Measurements from ENCODE around the gene CHST8. TPM values are rescaled to one million over a fixed set of nuclear protein-coding genes. Genes with fewer than 3 reads are reported as not detected.

Gene CHST8
- total and polyA plus RNA-seq, 4 donors: 0.09 to 0.67 (median 0.24) TPM

DNA sequence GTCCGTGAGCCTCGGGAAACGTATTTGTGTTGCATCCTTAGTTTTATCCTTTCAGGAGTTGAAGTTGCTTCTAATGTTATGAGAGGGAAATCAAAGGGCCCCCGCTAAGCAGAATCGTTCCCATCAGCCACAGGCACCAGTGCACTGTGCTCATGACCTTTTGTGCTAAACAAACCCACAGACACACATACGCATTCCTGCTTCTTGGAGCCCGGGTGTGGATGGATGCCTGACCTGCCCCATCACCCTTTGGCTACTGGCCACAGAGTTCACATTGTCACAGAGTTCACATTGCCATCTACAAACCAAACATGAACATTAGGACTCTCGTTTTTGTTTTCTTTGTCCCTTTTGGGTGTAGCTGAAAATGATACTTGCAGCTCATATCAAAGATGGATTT is 47.2 kb downstream of the CHST8 start:
- Histone ChIP-seq H3K27me3 (ENCODE audit: control insufficient read depth in 3 of 3, insufficient read depth in 3 of 3, low read length in 2 of 3) (peaks cover 0 to 4% (median 0%) of the 10 kb centered on the region in 3 donors), H3K4me1 (ENCODE audit: control insufficient read depth in 5 of 5, insufficient read depth in 5 of 5, low read length in 5 of 5) (no peaks in the 10 kb centered on the region), H3K27ac (ENCODE audit: low read depth in 1 of 2, low read length in 1 of 2) (no peak overlapping the region), H3K9ac (ENCODE audit: insufficient read depth in 1 of 2, low read length in 2 of 2) (no peak overlapping the region), H3K9me3 (ENCODE audit: control insufficient read depth in 4 of 4, insufficient read depth in 3 of 4, low read length in 3 of 4) (no peaks in the 10 kb centered on the region), H3K4me3 (no peak overlapping the region), H3K36me3 (ENCODE audit: control insufficient read depth in 4 of 4, insufficient read depth in 4 of 4, low read length in 4 of 4) (no peaks in the 10 kb centered on the region)
- ATAC-seq (ENCODE audit: insufficient read depth, low FRiP score) (no peak), DNase-seq (no peak)
- TF ChIP-seq, protein P1, sequence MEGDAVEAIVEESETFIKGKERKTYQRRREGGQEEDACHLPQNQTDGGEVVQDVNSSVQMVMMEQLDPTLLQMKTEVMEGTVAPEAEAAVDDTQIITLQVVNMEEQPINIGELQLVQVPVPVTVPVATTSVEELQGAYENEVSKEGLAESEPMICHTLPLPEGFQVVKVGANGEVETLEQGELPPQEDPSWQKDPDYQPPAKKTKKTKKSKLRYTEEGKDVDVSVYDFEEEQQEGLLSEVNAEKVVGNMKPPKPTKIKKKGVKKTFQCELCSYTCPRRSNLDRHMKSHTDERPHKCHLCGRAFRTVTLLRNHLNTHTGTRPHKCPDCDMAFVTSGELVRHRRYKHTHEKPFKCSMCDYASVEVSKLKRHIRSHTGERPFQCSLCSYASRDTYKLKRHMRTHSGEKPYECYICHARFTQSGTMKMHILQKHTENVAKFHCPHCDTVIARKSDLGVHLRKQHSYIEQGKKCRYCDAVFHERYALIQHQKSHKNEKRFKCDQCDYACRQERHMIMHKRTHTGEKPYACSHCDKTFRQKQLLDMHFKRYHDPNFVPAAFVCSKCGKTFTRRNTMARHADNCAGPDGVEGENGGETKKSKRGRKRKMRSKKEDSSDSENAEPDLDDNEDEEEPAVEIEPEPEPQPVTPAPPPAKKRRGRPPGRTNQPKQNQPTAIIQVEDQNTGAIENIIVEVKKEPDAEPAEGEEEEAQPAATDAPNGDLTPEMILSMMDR (IDR thresholded peaks at IDR 0.05; ENCODE audit: control extremely low read depth, extremely low read depth): no peak
- WGBS, 2 donors: 60 to 77% methylated on average over 8 of the region's 8 CpGs

DNA sequence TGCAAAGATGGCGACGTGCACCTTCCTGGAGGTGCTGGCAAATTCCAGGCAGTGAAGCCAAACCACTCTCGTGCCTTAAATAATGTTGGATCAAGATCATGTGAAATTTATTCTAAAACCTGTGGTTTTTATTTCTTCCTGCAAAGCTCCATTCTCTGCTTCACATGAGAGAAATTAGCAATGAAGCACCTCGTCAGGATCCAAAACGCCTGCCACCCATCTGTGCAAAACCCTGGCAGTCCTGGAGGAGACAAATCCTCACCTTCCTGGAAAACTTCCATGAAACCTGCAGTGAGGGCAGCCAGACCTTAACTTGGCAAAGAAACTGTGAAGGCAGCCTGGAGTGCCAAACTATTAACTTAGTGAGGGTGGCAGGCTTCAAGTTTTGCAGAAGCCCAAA is 47.6 kb downstream of the CHST8 start:
- WGBS, 2 donors: 85 to 92% methylated on average over 5 of the region's 5 CpGs
- Histone ChIP-seq H3K9ac (ENCODE audit: insufficient read depth in 1 of 2, low read length in 2 of 2) (no peak overlapping the region), H3K9me3 (ENCODE audit: control insufficient read depth in 4 of 4, insufficient read depth in 3 of 4, low read length in 3 of 4) (no peaks in the 10 kb centered on the region)

DNA sequence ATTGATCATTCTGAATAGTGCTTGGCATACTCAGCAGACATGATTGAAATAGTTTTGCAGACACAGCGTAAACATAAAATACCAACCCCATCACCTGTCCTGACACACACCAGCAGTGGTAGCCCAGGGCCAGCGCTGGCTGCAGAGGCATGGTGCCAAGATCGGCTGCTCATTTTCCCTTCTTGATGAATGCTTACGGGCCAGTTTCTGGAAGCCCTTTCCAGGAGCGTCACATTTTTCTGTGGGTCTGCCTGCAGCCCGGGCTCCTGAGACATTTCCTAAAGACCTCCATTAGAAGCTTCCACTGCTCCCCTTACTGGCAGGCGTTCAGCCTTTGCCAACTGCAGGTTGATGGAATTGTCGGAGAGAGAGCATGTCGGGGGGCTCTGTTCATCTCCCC is 48.6 kb downstream of the CHST8 start:
- ATAC-seq (ENCODE audit: insufficient read depth, low FRiP score) (no peak), DNase-seq (no peak)
- Histone ChIP-seq H3K9me3 (ENCODE audit: control insufficient read depth in 4 of 4, insufficient read depth in 3 of 4, low read length in 3 of 4) (no peaks in the 10 kb centered on the region), H3K4me1 (ENCODE audit: control insufficient read depth in 5 of 5, insufficient read depth in 5 of 5, low read length in 5 of 5) (no peaks in the 10 kb centered on the region), H3K27me3 (ENCODE audit: control insufficient read depth in 3 of 3, insufficient read depth in 3 of 3, low read length in 2 of 3) (peaks cover 0 to 4% (median 0%) of the 10 kb centered on the region in 3 donors), H3K36me3 (ENCODE audit: control insufficient read depth in 4 of 4, insufficient read depth in 4 of 4, low read length in 4 of 4) (no peaks in the 10 kb centered on the region), H3K4me3 (no peak overlapping the region), H3K9ac (ENCODE audit: insufficient read depth in 1 of 2, low read length in 2 of 2) (no peak overlapping the region), H3K27ac (ENCODE audit: low read depth in 1 of 2, low read length in 1 of 2) (no peak overlapping the region)
- 79 to 83% methylated on average over 9 of the region's 9 CpGs for WGBS, 2 donors
- TF ChIP-seq, protein P1 (IDR thresholded peaks at IDR 0.05; ENCODE audit: control extremely low read depth, extremely low read depth): no peak

More for the DNA sequence above, 47.6 kb downstream of the CHST8 start:
- TF ChIP-seq, protein P1 (IDR thresholded peaks at IDR 0.05; ENCODE audit: control extremely low read depth, extremely low read depth): no peak
- no peaks in the 10 kb centered on the region for H3K4me1 ChIP-seq (ENCODE audit: control insufficient read depth in 5 of 5, insufficient read depth in 5 of 5, low read length in 5 of 5)
- no peak overlapping the region for H3K4me3 ChIP-seq
- H3K27me3 ChIP-seq (ENCODE audit: control insufficient read depth in 3 of 3, insufficient read depth in 3 of 3, low read length in 2 of 3): peaks cover 0 to 4% (median 0%) of the 10 kb centered on the region in 3 donors
- DNase-seq: no peak
- no peak for ATAC-seq (ENCODE audit: insufficient read depth, low FRiP score)
- no peak overlapping the region for H3K27ac ChIP-seq (ENCODE audit: low read depth in 1 of 2, low read length in 1 of 2)
- no peaks in the 10 kb centered on the region for H3K36me3 ChIP-seq (ENCODE audit: control insufficient read depth in 4 of 4, insufficient read depth in 4 of 4, low read length in 4 of 4)

DNA sequence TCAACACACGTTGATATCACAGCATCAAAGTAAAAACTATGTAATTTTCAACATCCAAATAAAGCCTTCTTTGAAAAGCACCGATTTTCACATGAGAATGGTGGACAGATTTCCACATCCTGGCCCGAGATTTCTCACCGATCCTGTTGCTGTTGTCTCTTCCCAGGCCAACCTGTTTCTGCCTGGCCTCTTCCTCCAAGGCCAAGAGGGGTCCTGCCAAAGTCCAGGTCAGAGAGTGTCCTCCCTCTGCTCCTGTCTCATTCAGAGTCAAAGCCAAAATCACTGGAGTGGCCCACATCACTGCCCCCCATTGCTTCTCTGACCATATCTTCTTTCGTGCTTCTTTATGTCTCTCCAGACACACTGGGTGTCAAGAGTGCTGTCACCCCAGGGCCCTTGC is 49.5 kb downstream of the CHST8 start:
- ATAC-seq (ENCODE audit: insufficient read depth, low FRiP score) (no peak), DNase-seq (no peak)
- H3K4me1 ChIP-seq (ENCODE audit: control insufficient read depth in 5 of 5, insufficient read depth in 5 of 5, low read length in 5 of 5): no peaks in the 10 kb centered on the region
- H3K27me3 ChIP-seq (ENCODE audit: control insufficient read depth in 3 of 3, insufficient read depth in 3 of 3, low read length in 2 of 3): peaks cover 0 to 4% (median 0%) of the 10 kb centered on the region in 3 donors
- no peak overlapping the region for H3K4me3 ChIP-seq
- TF ChIP-seq, protein P1 (IDR thresholded peaks at IDR 0.05; ENCODE audit: control extremely low read depth, extremely low read depth): no peak
- H3K36me3 ChIP-seq (ENCODE audit: control insufficient read depth in 4 of 4, insufficient read depth in 4 of 4, low read length in 4 of 4): no peaks in the 10 kb centered on the region
- no peaks in the 10 kb centered on the region for H3K9me3 ChIP-seq (ENCODE audit: control insufficient read depth in 4 of 4, insufficient read depth in 3 of 4, low read length in 3 of 4)
- H3K9ac ChIP-seq (ENCODE audit: insufficient read depth in 1 of 2, low read length in 2 of 2): no peak overlapping the region
- WGBS, 2 donors: 77 to 82% methylated on average over 5 of the region's 5 CpGs
- H3K27ac ChIP-seq (ENCODE audit: low read depth in 1 of 2, low read length in 1 of 2): no peak overlapping the region

All from lung (tissue), 12 donors.